ENCODE results near the gene TGFB2. TPM values are rescaled to one million over a fixed set of nuclear protein-coding genes. Genes with fewer than 3 reads are reported as not detected.

Gene TGFB2
- polyA plus RNA-seq, 1 donor (not counting 4 experiments of a cell fraction or from before 2014, with no cell fraction given), result 21.5 TPM

GRCh38 chr1:218352075-218352438 is 6.9 kb downstream of the TGFB2 start:
- Histone ChIP-seq H3K36me3 (ENCODE audit: control insufficient read depth in 2 of 2, extremely low read depth in 1 of 2, insufficient read depth in 2 of 2, low read length in 2 of 2) (no peaks in the 10 kb centered on the region), H3K27me3 (ENCODE audit: control insufficient read depth, extremely low read depth, insufficient read depth, low read length) (no peaks in the 10 kb centered on the region), H3K4me3 (ENCODE audit: control insufficient read depth in 2 of 3, extremely low read depth in 1 of 3, insufficient read depth in 2 of 3, low read depth in 1 of 3, low read length in 3 of 3) (no peak overlapping the region), H3K4me2 (ENCODE audit: control insufficient read depth, extremely low read depth, insufficient read depth, low read depth, low read length) (no peak overlapping the region), H3K9me3 (ENCODE audit: control insufficient read depth, low read depth, low read length) (no peaks in the 10 kb centered on the region), H3K79me2 (ENCODE audit: control insufficient read depth, insufficient read depth, low read length) (peaks cover 91% of the 10 kb centered on the region), H3K9ac (ENCODE audit: control insufficient read depth, extremely low read depth, insufficient read depth, low read length) (no peak overlapping the region), H3K27ac (ENCODE audit: control insufficient read depth, insufficient read depth, low read length) (no peak overlapping the region), H3K9me1 (ENCODE audit: control insufficient read depth, extremely low read depth, insufficient read depth, low read length) (no peaks in the 10 kb centered on the region), H3K4me1 (ENCODE audit: control insufficient read depth, extremely low read depth, insufficient read depth, low read length) (peaks cover 23% of the 10 kb centered on the region), H4K20me1 (ENCODE audit: control insufficient read depth, extremely low read depth, insufficient read depth, low read length) (no peaks in the 10 kb centered on the region), H2AFZ (ENCODE audit: control insufficient read depth, low read length) (no peak overlapping the region)
- FAIRE-seq (no peak), DNase-seq (ENCODE audit: low read depth, low spot score) (no peak)
- dilution Hi-C loops (cut with MboI; ENCODE audit: extremely low pct_ligation_motif_present, low sequenced_read_pairs), result no loop called here
- no peak for TF ChIP-seq CTCF (optimal IDR thresholded peaks at IDR 0.05 in 1 of 3, IDR thresholded peaks at IDR 0.05 in 1 of 3, conservative IDR thresholded peaks at IDR 0.05 in 1 of 3; ENCODE audit: extremely low read depth in 1 of 3, insufficient read depth in 2 of 3, low read length in 3 of 3)

GRCh38 chr1:218353656-218354055 is 8.5 kb downstream of the TGFB2 start:
- no peak overlapping the region for H3K27ac ChIP-seq (ENCODE audit: control insufficient read depth, insufficient read depth, low read length)
- no peaks in the 10 kb centered on the region for H3K9me1 ChIP-seq (ENCODE audit: control insufficient read depth, extremely low read depth, insufficient read depth, low read length)
- FAIRE-seq (no peak), DNase-seq (ENCODE audit: low read depth, low spot score) (no peak)
- dilution Hi-C loops (cut with MboI; ENCODE audit: extremely low pct_ligation_motif_present, low sequenced_read_pairs), result no loop called here
- no peaks in the 10 kb centered on the region for H4K20me1 ChIP-seq (ENCODE audit: control insufficient read depth, extremely low read depth, insufficient read depth, low read length)
- no peak for TF ChIP-seq EZH2 (IDR thresholded peaks at IDR 0.05; ENCODE audit: low read length)
- TF ChIP-seq CTCF (optimal IDR thresholded peaks at IDR 0.05 in 1 of 3, IDR thresholded peaks at IDR 0.05 in 1 of 3, conservative IDR thresholded peaks at IDR 0.05 in 1 of 3; ENCODE audit: extremely low read depth in 1 of 3, insufficient read depth in 2 of 3, low read length in 3 of 3), result no peak
- H3K4me2 ChIP-seq (ENCODE audit: control insufficient read depth, extremely low read depth, insufficient read depth, low read depth, low read length), result no peak overlapping the region
- no peaks in the 10 kb centered on the region for H3K27me3 ChIP-seq (ENCODE audit: control insufficient read depth, extremely low read depth, insufficient read depth, low read length)
- H3K79me2 ChIP-seq (ENCODE audit: control insufficient read depth, insufficient read depth, low read length), result peaks cover 85% of the 10 kb centered on the region
- H3K9ac ChIP-seq (ENCODE audit: control insufficient read depth, extremely low read depth, insufficient read depth, low read length), result no peak overlapping the region
- no peaks in the 10 kb centered on the region for H3K36me3 ChIP-seq (ENCODE audit: control insufficient read depth in 2 of 2, extremely low read depth in 1 of 2, insufficient read depth in 2 of 2, low read length in 2 of 2)
- H3K9me3 ChIP-seq (ENCODE audit: control insufficient read depth, low read depth, low read length), result no peaks in the 10 kb centered on the region
- H3K4me1 ChIP-seq (ENCODE audit: control insufficient read depth, extremely low read depth, insufficient read depth, low read length), result peaks cover 21% of the 10 kb centered on the region
- no peak overlapping the region for H2AFZ ChIP-seq (ENCODE audit: control insufficient read depth, low read length)
- H3K4me3 ChIP-seq (ENCODE audit: control insufficient read depth in 2 of 3, extremely low read depth in 1 of 3, insufficient read depth in 2 of 3, low read depth in 1 of 3, low read length in 3 of 3), result no peak overlapping the region

Measured in keratinocyte (primary cell).